ENCODE measurements around the gene CHCHD6.

The CHCHD6 gene

GRCh38 chr3:126865736-126866135 lies 161.7 kb downstream of the CHCHD6 start:
- Histone ChIP-seq H3K4me1 (ENCODE audit: control insufficient read depth, low read depth, low read length) (no peaks in the 10 kb centered on the region), H3K27ac (ENCODE audit: low read length) (no peak overlapping the region), H3K9me3 (ENCODE audit: control insufficient read depth, low read depth, low read length) (no peaks in the 10 kb centered on the region), H3K4me3 (ENCODE audit: low read length) (no peak overlapping the region), H3K36me3 (ENCODE audit: control insufficient read depth, low read depth, low read length) (no peaks in the 10 kb centered on the region), H3K9ac (ENCODE audit: low read length) (no peak overlapping the region), H3K27me3 (ENCODE audit: control insufficient read depth, insufficient read depth, low read length) (no peaks in the 10 kb centered on the region)

GRCh38 chr3:126866175-126866759 lies 162.2 kb downstream of the CHCHD6 start:
- Histone ChIP-seq H3K36me3 (ENCODE audit: control insufficient read depth, low read depth, low read length) (no peaks in the 10 kb centered on the region), H3K9ac (ENCODE audit: low read length) (no peak overlapping the region), H3K4me1 (ENCODE audit: control insufficient read depth, low read depth, low read length) (no peaks in the 10 kb centered on the region)

GRCh38 chr3:126867190-126867862 lies 163.3 kb downstream of the CHCHD6 start:
- no peaks in the 10 kb centered on the region for H3K9me3 ChIP-seq (ENCODE audit: control insufficient read depth, low read depth, low read length)
- no peaks in the 10 kb centered on the region for H3K4me1 ChIP-seq (ENCODE audit: control insufficient read depth, low read depth, low read length)
- H3K4me3 ChIP-seq (ENCODE audit: low read length) = no peak overlapping the region
- no peak overlapping the region for H3K27ac ChIP-seq (ENCODE audit: low read length)
- H3K9ac ChIP-seq (ENCODE audit: low read length) = no peak overlapping the region
- H3K27me3 ChIP-seq (ENCODE audit: control insufficient read depth, insufficient read depth, low read length) = no peaks in the 10 kb centered on the region
- no peaks in the 10 kb centered on the region for H3K36me3 ChIP-seq (ENCODE audit: control insufficient read depth, low read depth, low read length)

More at GRCh38 chr3:126866175-126866759, 162.2 kb downstream of the CHCHD6 start:
- Histone ChIP-seq H3K9me3 (ENCODE audit: control insufficient read depth, low read depth, low read length) (no peaks in the 10 kb centered on the region), H3K27me3 (ENCODE audit: control insufficient read depth, insufficient read depth, low read length) (no peaks in the 10 kb centered on the region), H3K4me3 (ENCODE audit: low read length) (no peak overlapping the region), H3K27ac (ENCODE audit: low read length) (no peak overlapping the region)

GRCh38 chr3:126867863-126868200 lies 163.8 kb downstream of the CHCHD6 start:
- Histone ChIP-seq H3K4me3 (ENCODE audit: low read length) (no peak overlapping the region), H3K36me3 (ENCODE audit: control insufficient read depth, low read depth, low read length) (no peaks in the 10 kb centered on the region), H3K9me3 (ENCODE audit: control insufficient read depth, low read depth, low read length) (no peaks in the 10 kb centered on the region), H3K4me1 (ENCODE audit: control insufficient read depth, low read depth, low read length) (no peaks in the 10 kb centered on the region), H3K27ac (ENCODE audit: low read length) (no peak overlapping the region), H3K27me3 (ENCODE audit: control insufficient read depth, insufficient read depth, low read length) (no peaks in the 10 kb centered on the region), H3K9ac (ENCODE audit: low read length) (no peak overlapping the region)

- Histone ChIP-seq H3K36me3 (ENCODE audit: control insufficient read depth, low read depth, low read length) (no peaks in the 10 kb centered on the region), H3K4me3 (ENCODE audit: low read length) (no peak overlapping the region), H3K9me3 (ENCODE audit: control insufficient read depth, low read depth, low read length) (no peaks in the 10 kb centered on the region), H3K27me3 (ENCODE audit: control insufficient read depth, insufficient read depth, low read length) (no peaks in the 10 kb centered on the region), H3K9ac (ENCODE audit: low read length) (no peak overlapping the region), H3K27ac (ENCODE audit: low read length) (no peak overlapping the region), H3K4me1 (ENCODE audit: control insufficient read depth, low read depth, low read length) (no peaks in the 10 kb centered on the region)
Measured at GRCh38 chr3:126870608-126871210, 166.7 kb downstream of the CHCHD6 start.

- H3K9ac ChIP-seq (ENCODE audit: low read length) = no peak overlapping the region
- no peaks in the 10 kb centered on the region for H3K9me3 ChIP-seq (ENCODE audit: control insufficient read depth, low read depth, low read length)
- no peaks in the 10 kb centered on the region for H3K27me3 ChIP-seq (ENCODE audit: control insufficient read depth, insufficient read depth, low read length)
- no peak overlapping the region for H3K27ac ChIP-seq (ENCODE audit: low read length)
- no peaks in the 10 kb centered on the region for H3K4me1 ChIP-seq (ENCODE audit: control insufficient read depth, low read depth, low read length)
- H3K4me3 ChIP-seq (ENCODE audit: low read length) = no peak overlapping the region
- no peaks in the 10 kb centered on the region for H3K36me3 ChIP-seq (ENCODE audit: control insufficient read depth, low read depth, low read length)
Measured at GRCh38 chr3:126872701-126873342, 168.8 kb downstream of the CHCHD6 start.

GRCh38 chr3:126873416-126873815 lies 169.4 kb downstream of the CHCHD6 start:
- Histone ChIP-seq H3K9ac (ENCODE audit: low read length) (no peak overlapping the region), H3K4me1 (ENCODE audit: control insufficient read depth, low read depth, low read length) (no peaks in the 10 kb centered on the region)

GRCh38 chr3:126878664-126879063 lies 174.6 kb downstream of the CHCHD6 start:
- Histone ChIP-seq H3K27me3 (ENCODE audit: control insufficient read depth, insufficient read depth, low read length) (no peaks in the 10 kb centered on the region), H3K36me3 (ENCODE audit: control insufficient read depth, low read depth, low read length) (no peaks in the 10 kb centered on the region), H3K9me3 (ENCODE audit: control insufficient read depth, low read depth, low read length) (no peaks in the 10 kb centered on the region), H3K27ac (ENCODE audit: low read length) (no peak overlapping the region), H3K4me1 (ENCODE audit: control insufficient read depth, low read depth, low read length) (no peaks in the 10 kb centered on the region), H3K4me3 (ENCODE audit: low read length) (no peak overlapping the region), H3K9ac (ENCODE audit: low read length) (no peak overlapping the region)

More at GRCh38 chr3:126873416-126873815, 169.4 kb downstream of the CHCHD6 start:
- no peak overlapping the region for H3K27ac ChIP-seq (ENCODE audit: low read length)
- H3K36me3 ChIP-seq (ENCODE audit: control insufficient read depth, low read depth, low read length) = no peaks in the 10 kb centered on the region
- no peaks in the 10 kb centered on the region for H3K9me3 ChIP-seq (ENCODE audit: control insufficient read depth, low read depth, low read length)
- H3K27me3 ChIP-seq (ENCODE audit: control insufficient read depth, insufficient read depth, low read length) = no peaks in the 10 kb centered on the region
- H3K4me3 ChIP-seq (ENCODE audit: low read length) = no peak overlapping the region

- H3K9me3 ChIP-seq (ENCODE audit: control insufficient read depth, low read depth, low read length) = no peaks in the 10 kb centered on the region
- no peak overlapping the region for H3K27ac ChIP-seq (ENCODE audit: low read length)
- no peak overlapping the region for H3K9ac ChIP-seq (ENCODE audit: low read length)
- no peaks in the 10 kb centered on the region for H3K27me3 ChIP-seq (ENCODE audit: control insufficient read depth, insufficient read depth, low read length)
- no peaks in the 10 kb centered on the region for H3K36me3 ChIP-seq (ENCODE audit: control insufficient read depth, low read depth, low read length)
- no peaks in the 10 kb centered on the region for H3K4me1 ChIP-seq (ENCODE audit: control insufficient read depth, low read depth, low read length)
- H3K4me3 ChIP-seq (ENCODE audit: low read length) = no peak overlapping the region
Measured at GRCh38 chr3:126880901-126881300, 176.9 kb downstream of the CHCHD6 start.

- H3K4me1 ChIP-seq (ENCODE audit: control insufficient read depth, low read depth, low read length) = no peaks in the 10 kb centered on the region
- no peak overlapping the region for H3K9ac ChIP-seq (ENCODE audit: low read length)
- H3K4me3 ChIP-seq (ENCODE audit: low read length) = no peak overlapping the region
- no peak overlapping the region for H3K27ac ChIP-seq (ENCODE audit: low read length)
- H3K27me3 ChIP-seq (ENCODE audit: control insufficient read depth, insufficient read depth, low read length) = no peaks in the 10 kb centered on the region
- H3K36me3 ChIP-seq (ENCODE audit: control insufficient read depth, low read depth, low read length) = no peaks in the 10 kb centered on the region
- no peaks in the 10 kb centered on the region for H3K9me3 ChIP-seq (ENCODE audit: control insufficient read depth, low read depth, low read length)
Measured at GRCh38 chr3:126881861-126882260, 177.8 kb downstream of the CHCHD6 start.

- no peak overlapping the region for H3K27ac ChIP-seq (ENCODE audit: low read length)
- no peaks in the 10 kb centered on the region for H3K27me3 ChIP-seq (ENCODE audit: control insufficient read depth, insufficient read depth, low read length)
- no peaks in the 10 kb centered on the region for H3K36me3 ChIP-seq (ENCODE audit: control insufficient read depth, low read depth, low read length)
- no peaks in the 10 kb centered on the region for H3K4me1 ChIP-seq (ENCODE audit: control insufficient read depth, low read depth, low read length)
- H3K9me3 ChIP-seq (ENCODE audit: control insufficient read depth, low read depth, low read length) = no peaks in the 10 kb centered on the region
- H3K4me3 ChIP-seq (ENCODE audit: low read length) = no peak overlapping the region
- H3K9ac ChIP-seq (ENCODE audit: low read length) = no peak overlapping the region
Measured at GRCh38 chr3:126883241-126883640, 179.2 kb downstream of the CHCHD6 start.
